Adrenal gland (tissue), 12 donors: Measurements from ENCODE around the gene TNFAIP8. TPM values are rescaled to one million over a fixed set of nuclear protein-coding genes. Genes with fewer than 3 reads are reported as not detected.

Experiments used
- DNase-seq, 7 donors: peaks; one replicate each; pipeline ENCODE4 v3.0.0-alpha.2; 2019 to 2020
- H3K27ac ChIP-seq, 5 donors: fragments of 200-600 bp; sonication (generic) in 4 of 5; 1 replicate in 3 of 5; 2 replicates in 2 of 5; pipeline versions ENCODE4 v1.5.1 to v1.8.0; 2016 to 2020; ENCODE audit warnings: mild to moderate bottlenecking in 1 of 5
- H3K27me3 ChIP-seq: fragments of 200-600 bp; 2 replicates; pipeline ENCODE4 v1.8.0; 2021
- H3K36me3 ChIP-seq, 2 donors: fragments of 200-600 bp; replicated peaks in 1 of 2; 1 replicate in 1 of 2; 2 replicates in 1 of 2; pipeline versions ENCODE4 v1.5.1 to v1.8.0; 2018 to 2022
- H3K4me1 ChIP-seq, 2 donors: fragments of 200-600 bp; replicated peaks in 1 of 2; 1 replicate in 1 of 2; 2 replicates in 1 of 2; pipeline versions ENCODE4 v1.5.1 to v1.8.0; 2018 to 2021
- H3K4me3 ChIP-seq, 4 donors: fragments of 200-600 bp; sonication (generic) in 3 of 4; one replicate each; pipeline ENCODE4 v1.5.1; 2016 to 2018
- H3K9me3 ChIP-seq, 3 donors: fragments of 200-600 bp; sonication (generic) in 1 of 3; replicated peaks in 1 of 3; 1 replicate in 2 of 3; 2 replicates in 1 of 3; pipeline versions ENCODE4 v1.5.1 to v1.8.0; 2016 to 2021
- CTCF ChIP-seq, 6 experiments: fragments of 450-650 bp in 4 of 6; fragments of 200-600 bp in 2 of 6; sonication (generic) in 1 of 6; IDR thresholded peaks; 1 replicate in 5 of 6; 2 replicates in 1 of 6; pipeline versions ENCODE4 v1.5.1 to v1.8.0; 2016 to 2021; ENCODE audit warnings: antibody characterized with exemption in 6 of 6, mild to moderate bottlenecking in 2 of 6, moderate library complexity in 1 of 6
- POLR2A ChIP-seq, 2 donors: fragments of 450-650 bp; IDR thresholded peaks; one replicate each; pipeline ENCODE4 v1.6.1; 2017; ENCODE audit warnings: antibody characterized with exemption in 2 of 2, mild to moderate bottlenecking in 2 of 2, moderate library complexity in 1 of 2
- WGBS, 4 donors: extraction: QIAGEN DNeasy Blood & Tissue Kit in 2 of 4; methylation state at CpG; one replicate each; pipeline versions ENCODE4 v1.1.5 to v1.1.7; 2013 to 2017; 5-methylcytosine and 5-hydroxymethylcytosine counted together
- intact Hi-C, 2 donors: fragments of 100-400 bp; cut with DNase I; formaldehyde crosslinking; loops; one replicate each; pipeline versions ENCODE4 v1.14.1 to v1.15.0; 2022 to 2023
- polyA plus RNA-seq, 3 donors: library from polyadenylated mRNA; stranded (reverse); fragments of 200-250 nt in 2 of 3; fragments of 350-450 nt in 1 of 3; fragmentation: Illumina TruSeq in 1 of 3; extraction: RNeasy Lipid Tissue Mini Kit (QIAGEN cat#74804) in 1 of 3; gene quantifications; one replicate each; pipeline ENCODE4 v1.2.3, GENCODE V29; 2013 to 2014
- total RNA-seq, 9 donors: library from RNA; depleted of rRNA in 4 of 9; stranded (reverse); fragments of >200 nt in 4 of 9; fragments of 120-200 nt in 1 of 9; fragmentation: NEBNext Ultra II Directional in 1 of 9; extraction: Animal tissue kit (Norgen Biotek cat#: 25700) in 1 of 9; gene quantifications; one replicate each; pipeline versions ENCODE4 v1.1.0 to v1.2.4, GENCODE V29; 2013 to 2023
- donor health status: healthy with polysubstance abuse.
- donor health status: Bipolar disorder and iron deficiency.
- donor health status: DM: yes; HTN: yes; CAD: no.
- donor health status: DM: no; HTN: no; CAD: no.
- donor health status: DM: no; HTN: no; CAD: no.
- donor health status: DM: yes; HTN: yes; CAD: no.

The TNFAIP8 gene
- total and polyA plus RNA-seq, 12 donors, result 1.4 to 12.7 (median 5.5) TPM

- intact Hi-C loops, result no loop called here
- no peaks in the 10 kb centered on the region for H3K36me3 ChIP-seq
These were observed 32.2 kb upstream of the TNFAIP8 start for GRCh38 chr5:119323601-119324000.

GRCh38 chr5:119324842-119325241 is 31.0 kb upstream of the TNFAIP8 start:
- Histone ChIP-seq H3K4me1 (no peaks in the 10 kb centered on the region), H3K27ac (no peak overlapping the region), H3K36me3 (no peaks in the 10 kb centered on the region), H3K4me3 (no peak overlapping the region), H3K27me3 (no peaks in the 10 kb centered on the region), H3K9me3 (no peaks in the 10 kb centered on the region)
- no peak for DNase-seq
- intact Hi-C loops, result no loop called here
- 95 to 97% (median 96%) methylated on average over 4 of the region's 4 CpGs for WGBS, 4 donors
- no peak for TF ChIP-seq CTCF (IDR thresholded peaks at IDR 0.05)
- TF ChIP-seq POLR2A (IDR thresholded peaks at IDR 0.05), result no peak

More at GRCh38 chr5:119323601-119324000, 32.2 kb upstream of the TNFAIP8 start:
- no peaks in the 10 kb centered on the region for H3K9me3 ChIP-seq
- TF ChIP-seq CTCF (IDR thresholded peaks at IDR 0.05) (no peak), POLR2A (IDR thresholded peaks at IDR 0.05) (no peak)
- H3K27ac ChIP-seq, result peak overlapping the region in 2 of 5 donors; percentile 31 to 62
- no peaks in the 10 kb centered on the region for H3K4me1 ChIP-seq
- no peak overlapping the region for H3K4me3 ChIP-seq
- no peaks in the 10 kb centered on the region for H3K27me3 ChIP-seq
- DNase-seq, result no peak

GRCh38 chr5:119327018-119327417 is 28.8 kb upstream of the TNFAIP8 start:
- DNase-seq, result no peak
- no peak for TF ChIP-seq CTCF (IDR thresholded peaks at IDR 0.05)
- no peak for TF ChIP-seq POLR2A (IDR thresholded peaks at IDR 0.05)
- Histone ChIP-seq H3K27me3 (no peaks in the 10 kb centered on the region), H3K9me3 (no peaks in the 10 kb centered on the region), H3K4me3 (no peak overlapping the region), H3K36me3 (no peaks in the 10 kb centered on the region), H3K4me1 (no peaks in the 10 kb centered on the region), H3K27ac (no peak overlapping the region)
- intact Hi-C loops, result no loop called here
- WGBS, 4 donors, result 71 to 79% (median 75%) methylated on average over 5 of the region's 5 CpGs

GRCh38 chr5:119328753-119329602 is 26.8 kb upstream of the TNFAIP8 start:
- H3K27ac ChIP-seq, result no peak overlapping the region
- 85 to 90% (median 88%) methylated on average over 10 of the region's 10 CpGs for WGBS, 4 donors
- H3K4me3 ChIP-seq, result no peak overlapping the region
- no peaks in the 10 kb centered on the region for H3K9me3 ChIP-seq
- H3K4me1 ChIP-seq, result no peaks in the 10 kb centered on the region
- no peak for DNase-seq
- no peaks in the 10 kb centered on the region for H3K36me3 ChIP-seq
- intact Hi-C loops, result no loop called here
- no peaks in the 10 kb centered on the region for H3K27me3 ChIP-seq
- no peak for TF ChIP-seq CTCF (IDR thresholded peaks at IDR 0.05)
- no peak for TF ChIP-seq POLR2A (IDR thresholded peaks at IDR 0.05)
